Fibroblast of skin of back (primary cell): ENCODE measurements around the gene ADAMTS14.
"Not testable (repeated sequence)": the region's sequence is repeated elsewhere in the genome, so short reads cannot be mapped to it uniquely, and the experiment has no call there.

Experiments used
- DNase-seq: peaks from one replicate; pipeline ENCODE4 v3.0.0-alpha.2; 2013

Gene ADAMTS14

DNA sequence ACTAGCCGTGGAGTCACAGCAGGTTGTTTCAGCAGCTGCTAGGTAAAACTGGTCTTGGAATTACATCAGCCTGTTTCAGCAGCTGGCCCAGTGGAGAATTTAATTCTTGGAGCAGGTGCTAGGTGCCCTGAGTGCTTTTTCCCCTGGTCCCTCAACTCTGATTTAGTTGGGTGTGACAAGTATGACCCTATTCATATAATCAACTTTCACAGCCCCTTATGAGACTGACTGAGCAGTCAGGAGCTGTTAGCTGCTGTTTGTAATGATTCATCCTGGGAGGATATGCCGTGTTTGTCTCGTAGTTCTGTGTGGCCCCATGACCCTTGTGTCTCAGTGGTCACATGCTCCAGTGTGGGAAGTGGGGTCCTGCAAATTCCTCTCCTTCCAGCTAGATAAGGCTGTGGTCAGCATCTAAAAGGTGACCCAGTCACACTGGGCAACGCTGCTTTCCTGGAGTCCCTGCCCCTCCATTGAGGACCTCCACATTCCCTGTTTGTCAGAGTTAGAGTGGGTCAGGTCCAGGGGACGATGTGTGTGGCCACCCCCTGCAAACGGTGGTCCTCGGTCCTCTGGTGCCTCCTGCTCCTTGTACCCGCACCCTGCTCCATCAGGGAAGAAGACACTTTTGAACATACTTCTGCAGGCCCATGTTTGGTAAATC, 84.5 kb downstream of the ADAMTS14 start:
- DNase-seq = peak; percentile 6

GRCh38 chr10:70757856-70758255, 85.5 kb downstream of the ADAMTS14 start:
- no peak for DNase-seq

- DNase-seq = peak; percentile 74
These were observed 86.6 kb downstream of the ADAMTS14 start for GRCh38 chr10:70758757-70759514.

- no peak for DNase-seq
These were observed 87.5 kb downstream of the ADAMTS14 start for GRCh38 chr10:70759781-70760180.

- DNase-seq = no peak
These were observed 88.0 kb downstream of the ADAMTS14 start for GRCh38 chr10:70760271-70760787.

DNA sequence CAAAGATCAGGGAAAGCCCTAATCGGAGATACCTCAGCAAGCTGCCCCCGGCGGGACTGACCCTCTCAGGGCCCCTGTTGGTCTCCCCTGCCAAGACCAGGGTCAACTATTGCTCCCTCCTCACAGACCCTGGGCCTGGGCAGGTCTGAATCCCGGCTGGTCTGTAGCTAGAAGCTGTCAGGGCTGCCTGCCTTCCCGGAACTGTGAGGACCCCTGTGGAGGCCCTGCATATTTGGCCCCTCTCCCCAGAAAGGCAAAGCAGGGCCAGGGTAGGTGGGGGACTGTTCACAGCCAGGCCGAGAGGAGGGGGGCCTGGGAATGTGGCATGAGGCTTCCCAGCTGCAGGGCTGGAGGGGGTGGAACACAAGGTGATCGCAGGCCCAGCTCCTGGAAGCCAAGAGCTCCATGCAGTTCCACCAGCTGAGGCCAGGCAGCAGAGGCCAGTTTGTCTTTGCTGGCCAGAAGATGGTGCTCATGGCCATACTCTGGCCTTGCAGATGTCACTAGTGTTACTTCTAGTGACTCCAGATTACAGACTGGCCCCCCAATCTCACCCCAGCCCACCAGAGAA, 88.8 kb downstream of the ADAMTS14 start:
- DNase-seq = peak; percentile 39

GRCh38 chr10:70761727-70762350, 89.5 kb downstream of the ADAMTS14 start:
- no peak for DNase-seq

- no peak for DNase-seq
These were observed 90.3 kb downstream of the ADAMTS14 start for GRCh38 chr10:70762441-70763175.

- DNase-seq = no peak
These were observed 91.3 kb downstream of the ADAMTS14 start for GRCh38 chr10:70763567-70763966.

DNA sequence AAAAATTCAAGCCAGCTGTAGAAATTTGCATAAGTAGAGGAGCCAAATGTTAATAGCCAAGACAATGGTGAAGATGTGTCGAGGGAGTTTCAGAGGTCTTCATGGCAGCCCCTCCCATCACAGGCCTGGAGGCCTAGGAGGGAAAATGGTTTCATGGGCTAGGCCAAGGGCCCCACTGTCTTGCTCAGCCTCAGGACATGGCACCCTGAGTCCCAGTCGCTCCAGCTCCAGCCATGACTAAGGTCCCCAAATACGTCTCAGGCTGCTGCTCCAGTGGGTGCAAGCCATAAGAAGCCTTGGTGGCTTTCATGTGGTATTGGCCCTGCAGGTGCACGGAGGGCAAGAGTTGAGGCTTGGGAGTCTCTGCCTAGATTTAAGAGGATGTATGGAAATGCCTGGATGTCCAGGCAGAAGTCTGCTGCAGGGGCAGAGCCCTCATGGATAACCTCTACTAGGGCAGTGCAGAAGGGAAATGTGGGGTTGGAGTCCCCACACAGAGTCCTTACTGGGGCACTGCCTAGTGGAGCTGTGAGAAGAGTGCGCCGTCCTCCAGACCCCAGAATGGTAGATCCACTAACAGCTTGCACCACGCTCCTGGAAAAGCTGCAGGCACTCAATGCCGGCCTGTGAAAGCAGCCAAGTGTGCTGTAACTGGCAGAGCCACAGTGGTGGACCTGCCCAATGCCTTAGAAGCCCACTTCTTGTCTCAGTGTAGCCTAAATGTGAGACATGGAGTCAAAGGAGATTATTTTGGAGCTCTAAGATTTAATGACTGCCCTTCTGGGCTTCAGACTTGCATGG, 93.7 kb downstream of the ADAMTS14 start:
- no peak for DNase-seq

GRCh38 chr10:70768026-70768685, 95.8 kb downstream of the ADAMTS14 start:
- not testable (repeated sequence) for DNase-seq

- no peak for DNase-seq
These were observed 96.8 kb downstream of the ADAMTS14 start for GRCh38 chr10:70769121-70769520.

DNA sequence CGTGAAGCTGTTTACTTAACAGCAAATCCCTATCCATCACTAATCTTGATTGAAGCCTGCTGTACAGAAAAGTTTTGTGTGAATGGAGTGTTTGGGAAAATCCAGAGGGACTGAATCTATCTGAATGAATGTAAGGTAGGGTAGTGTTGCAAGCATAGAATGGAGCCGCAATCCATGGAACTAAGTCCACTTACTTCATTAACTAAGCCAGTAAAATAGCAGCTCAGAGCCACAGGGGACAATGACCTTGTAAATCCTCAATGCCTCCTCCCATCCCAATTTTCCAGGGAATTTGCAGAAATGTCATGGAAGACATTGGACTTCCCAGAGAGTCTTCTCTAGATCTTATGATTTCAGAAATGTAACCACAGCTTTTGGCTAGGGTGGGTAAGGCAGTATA, 97.7 kb downstream of the ADAMTS14 start:
- DNase-seq = no peak

GRCh38 chr10:70770516-70770915, 98.2 kb downstream of the ADAMTS14 start:
- DNase-seq = not testable (repeated sequence)

GRCh38 chr10:70771311-70772194, 99.2 kb downstream of the ADAMTS14 start:
- no peak for DNase-seq

GRCh38 chr10:70772627-70773026, 100.3 kb downstream of the ADAMTS14 start:
- no peak for DNase-seq

DNA sequence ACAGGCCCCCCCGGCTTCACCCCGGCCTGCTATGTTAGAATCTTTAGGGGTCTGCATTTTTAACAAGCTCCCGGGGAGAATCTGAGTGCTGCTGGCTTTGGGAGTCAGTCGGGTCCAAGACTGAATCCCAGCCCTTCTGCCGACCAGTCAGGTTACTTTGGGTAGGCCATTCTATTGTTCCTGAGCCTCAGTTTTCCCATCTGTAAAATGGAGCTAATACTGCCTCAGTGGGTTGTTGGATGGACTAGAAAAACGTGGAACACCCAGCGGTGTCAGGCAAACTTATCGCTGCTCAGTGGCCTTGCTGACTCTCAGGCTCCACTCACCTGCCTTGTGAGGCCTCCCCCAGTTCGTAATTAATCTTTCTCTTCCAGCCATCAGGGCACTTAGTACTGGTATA, 101.2 kb downstream of the ADAMTS14 start:
- DNase-seq = no peak

- DNase-seq = no peak
These were observed 101.9 kb downstream of the ADAMTS14 start for GRCh38 chr10:70773965-70774809.
